WTC11 (cell line): ENCODE data around the gene CS. TPM values are rescaled to one million over a fixed set of nuclear protein-coding genes. Genes with fewer than 3 reads are reported as not detected.
"Not testable (repeated sequence)": the region's sequence is repeated elsewhere in the genome, so short reads cannot be mapped to it uniquely, and the experiment has no call there.

Experiments used
- ATAC-seq: fragments of 200-7000 bp; cut with Tn5 transposase; 2 replicates; pipeline ENCODE4 v1.10.0; 2021; ENCODE audit warnings: mild to moderate bottlenecking, moderate library complexity
- CTCF ChIA-PET: fragments of 300-600 bp; sonication (Branson Sonifier 250); formaldehyde crosslinking; loops from one replicate; lab custom pipeline; 2021; ENCODE audit warnings: antibody characterized with exemption; lab: Charles Lee
- POLR2A ChIA-PET: fragments of 350-600 bp; sonication (Branson Sonifier 250); formaldehyde crosslinking; loops from one replicate; lab custom pipeline; 2021; ENCODE audit warnings: antibody characterized with exemption; lab: Charles Lee
- DNase-seq: peaks from one replicate; pipeline ENCODE4 v3.0.0; 2021; ENCODE audit warnings: low spot score
- H3K27ac Mint-ChIP-seq: 2 replicates; pipeline ENCODE4 v1.8.0; 2021; ENCODE audit warnings: mixed read lengths
- H3K27me3 Mint-ChIP-seq: 2 replicates; pipeline ENCODE4 v1.8.0; 2021; ENCODE audit warnings: low read depth, mild to moderate bottlenecking, moderate library complexity, mixed read lengths
- H3K36me3 Mint-ChIP-seq: 2 replicates; pipeline ENCODE4 v1.8.0; 2021; ENCODE audit warnings: mixed read lengths
- H3K4me1 Mint-ChIP-seq: 2 replicates; pipeline ENCODE4 v1.8.0; 2022; ENCODE audit warnings: mixed read lengths
- H3K4me3 Mint-ChIP-seq: 2 replicates; pipeline ENCODE4 v1.8.0; 2021; ENCODE audit warnings: mild to moderate bottlenecking, moderate library complexity, mixed read lengths
- H3K9me3 Mint-ChIP-seq: 2 replicates; pipeline ENCODE4 v1.8.0; 2021; ENCODE audit warnings: mixed read lengths
- CREB1 ChIP-seq: sonication (generic); formaldehyde crosslinking; IDR thresholded peaks from 2 replicates; pipeline ENCODE4 v1.8.0; 2023; ENCODE audit warnings: mild to moderate bottlenecking, missing genetic modification reagents
- GRHL2 ChIP-seq: fragments of 250-450 bp; sonication (Bioruptor Pico); IDR thresholded peaks from 2 replicates; pipeline ENCODE4 v1.8.0; 2022; ENCODE audit warnings: mild to moderate bottlenecking, moderate library complexity; ENCODE audit not compliant: insufficient replicate concordance, severe bottlenecking
- GTF2I ChIP-seq: fragments of 250-450 bp; sonication (Bioruptor Pico); conservative IDR thresholded peaks from 2 replicates; pipeline ENCODE4 v1.4.0; 2021; ENCODE audit warnings: mild to moderate bottlenecking
- KAT7 ChIP-seq: sonication (generic); formaldehyde crosslinking; IDR thresholded peaks from 2 replicates; pipeline ENCODE4 v1.8.1; 2023; ENCODE audit warnings: missing genetic modification reagents, mild to moderate bottlenecking, borderline replicate concordance
- MXD4 ChIP-seq: fragments of 250-450 bp; sonication (Bioruptor Pico); IDR thresholded peaks from 2 replicates; pipeline ENCODE4 v1.8.0; 2021; ENCODE audit warnings: mild to moderate bottlenecking, moderate library complexity, borderline replicate concordance
- MYBL2 ChIP-seq: sonication (generic); formaldehyde crosslinking; IDR thresholded peaks from 2 replicates; pipeline ENCODE4 v1.8.1; 2023; ENCODE audit warnings: mild to moderate bottlenecking, moderate library complexity, missing genetic modification reagents
- NR3C1 ChIP-seq: sonication (generic); formaldehyde crosslinking; conservative IDR thresholded peaks from 2 replicates; pipeline ENCODE4 v1.8.1; 2023; ENCODE audit warnings: low read depth, mild to moderate bottlenecking, missing genetic modification reagents
- SP1 ChIP-seq: sonication (generic); formaldehyde crosslinking; conservative IDR thresholded peaks from 2 replicates; pipeline ENCODE4 v1.8.1; 2022; ENCODE audit warnings: missing genetic modification reagents
- TEAD1 ChIP-seq: sonication (generic); formaldehyde crosslinking; IDR thresholded peaks from 2 replicates; pipeline ENCODE4 v1.8.0; 2022; ENCODE audit warnings: mild to moderate bottlenecking, missing genetic modification reagents
- ZBTB21 ChIP-seq: sonication (generic); formaldehyde crosslinking; IDR thresholded peaks from 2 replicates; pipeline ENCODE4 v1.8.1; 2023; ENCODE audit warnings: mild to moderate bottlenecking, missing genetic modification reagents, borderline replicate concordance
- ZNF232 ChIP-seq: sonication (generic); formaldehyde crosslinking; IDR thresholded peaks from 2 replicates; pipeline ENCODE4 v1.8.0; 2022; ENCODE audit warnings: mild to moderate bottlenecking, missing genetic modification reagents
- ZNF263 ChIP-seq: sonication (generic); formaldehyde crosslinking; IDR thresholded peaks from 2 replicates; pipeline ENCODE4 v1.8.1; 2022; ENCODE audit warnings: low read depth, mild to moderate bottlenecking, moderate library complexity, missing genetic modification reagents
- total RNA-seq: library from RNA; stranded (reverse); gene quantifications from 3 replicates; pipeline ENCODE4 v1.2.3, GENCODE V29; 2021
- TF ChIP-seq, protein P1 (sequence below): fragments of 200-600 bp; IDR thresholded peaks from 2 replicates; pipeline ENCODE4 v1.8.0; 2022; ENCODE audit warnings: antibody characterized with exemption
- TF ChIP-seq, protein P2 (sequence below): fragments of 250-450 bp; sonication (Bioruptor Pico); IDR thresholded peaks from 2 replicates; pipeline ENCODE4 v1.9.0; 2021; ENCODE audit warnings: mild to moderate bottlenecking, borderline replicate concordance
- TF ChIP-seq, protein P3 (sequence below): fragments of 250-450 bp; sonication (Bioruptor Pico); IDR thresholded peaks from 2 replicates; pipeline ENCODE4 v1.9.0; 2021; ENCODE audit warnings: mild to moderate bottlenecking
- TF ChIP-seq, protein P4 (sequence below): fragments of 250-450 bp; sonication (Bioruptor Pico); conservative IDR thresholded peaks from 2 replicates; pipeline ENCODE4 v1.9.0; 2021; ENCODE audit warnings: mild to moderate bottlenecking
- TF ChIP-seq, protein P5 (sequence below): sonication (generic); formaldehyde crosslinking; IDR thresholded peaks from 2 replicates; pipeline ENCODE4 v1.8.0; 2022; ENCODE audit warnings: mild to moderate bottlenecking, missing genetic modification reagents

CS gene
- total RNA-seq, 1 experiment from 2014 or later, result 275 TPM

DNA sequence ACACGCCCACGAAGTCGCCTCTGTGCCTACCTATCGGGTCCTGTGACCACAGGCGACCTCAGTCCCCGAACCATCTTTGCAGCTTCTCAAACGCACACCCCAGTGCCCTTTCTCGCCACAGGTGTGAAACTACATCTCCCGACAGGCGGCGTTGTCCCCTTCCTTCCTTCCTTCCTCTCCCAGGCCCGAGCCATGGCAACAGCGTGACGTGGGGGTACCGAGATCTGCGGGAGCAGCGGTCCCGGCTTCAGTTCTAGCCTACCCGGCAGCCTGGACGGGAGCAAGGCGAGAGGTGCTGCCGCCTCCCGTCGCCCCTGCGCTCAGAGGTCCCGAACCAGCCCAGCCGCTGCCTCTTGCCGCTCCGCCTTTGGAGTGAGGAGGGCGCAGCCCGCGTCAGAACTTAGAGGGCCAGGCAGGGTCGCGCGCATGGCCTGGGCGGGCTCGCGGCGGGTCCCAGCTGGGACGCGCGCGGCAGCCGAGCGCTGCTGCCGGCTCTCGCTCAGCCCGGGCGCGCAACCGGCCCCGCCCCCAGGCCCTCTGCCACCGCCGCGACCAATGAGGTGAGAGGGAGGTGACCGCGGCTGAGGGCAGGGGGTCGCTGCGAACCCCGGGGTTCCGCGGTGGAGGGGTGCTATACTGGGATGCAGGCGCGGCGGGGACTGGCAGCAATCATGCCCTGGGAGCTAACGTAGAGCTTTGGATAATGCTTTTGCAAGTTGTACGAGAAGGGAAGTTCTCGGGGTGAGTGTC, 33.3 kb downstream of the CS start, which contains the start of gene COQ10A (continued):
- TF ChIP-seq, protein P1, sequence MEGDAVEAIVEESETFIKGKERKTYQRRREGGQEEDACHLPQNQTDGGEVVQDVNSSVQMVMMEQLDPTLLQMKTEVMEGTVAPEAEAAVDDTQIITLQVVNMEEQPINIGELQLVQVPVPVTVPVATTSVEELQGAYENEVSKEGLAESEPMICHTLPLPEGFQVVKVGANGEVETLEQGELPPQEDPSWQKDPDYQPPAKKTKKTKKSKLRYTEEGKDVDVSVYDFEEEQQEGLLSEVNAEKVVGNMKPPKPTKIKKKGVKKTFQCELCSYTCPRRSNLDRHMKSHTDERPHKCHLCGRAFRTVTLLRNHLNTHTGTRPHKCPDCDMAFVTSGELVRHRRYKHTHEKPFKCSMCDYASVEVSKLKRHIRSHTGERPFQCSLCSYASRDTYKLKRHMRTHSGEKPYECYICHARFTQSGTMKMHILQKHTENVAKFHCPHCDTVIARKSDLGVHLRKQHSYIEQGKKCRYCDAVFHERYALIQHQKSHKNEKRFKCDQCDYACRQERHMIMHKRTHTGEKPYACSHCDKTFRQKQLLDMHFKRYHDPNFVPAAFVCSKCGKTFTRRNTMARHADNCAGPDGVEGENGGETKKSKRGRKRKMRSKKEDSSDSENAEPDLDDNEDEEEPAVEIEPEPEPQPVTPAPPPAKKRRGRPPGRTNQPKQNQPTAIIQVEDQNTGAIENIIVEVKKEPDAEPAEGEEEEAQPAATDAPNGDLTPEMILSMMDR, result no peak
- TF ChIP-seq CREB1 (CRISPR knock-in tag) (peak; percentile 39; the same call in 1 of the 2 replicates), GRHL2 (CRISPR knock-in tag) (no peak), NR3C1 (CRISPR knock-in tag) (0 out of 2 replicates have a peak, but pooled peaks have one; percentile 48), ZNF232 (CRISPR knock-in tag) (0 out of 2 replicates have a peak, but pooled peaks have one; percentile 38), ZNF263 (CRISPR knock-in tag) (no peak), ZBTB21 (CRISPR knock-in tag) (0 out of 2 replicates have a peak, but pooled peaks have one; percentile 56), MYBL2 (peak; percentile 6; the same call in 1 of the 2 replicates), MXD4 (CRISPR knock-in tag) (no peak), KAT7 (CRISPR knock-in tag) (peak; percentile 87), TEAD1 (CRISPR knock-in tag) (peak; percentile 63), GTF2I (CRISPR knock-in tag) (no peak), SP1 (peak; percentile 79; the same call in 1 of the 2 replicates)
- TF ChIP-seq, protein P2, sequence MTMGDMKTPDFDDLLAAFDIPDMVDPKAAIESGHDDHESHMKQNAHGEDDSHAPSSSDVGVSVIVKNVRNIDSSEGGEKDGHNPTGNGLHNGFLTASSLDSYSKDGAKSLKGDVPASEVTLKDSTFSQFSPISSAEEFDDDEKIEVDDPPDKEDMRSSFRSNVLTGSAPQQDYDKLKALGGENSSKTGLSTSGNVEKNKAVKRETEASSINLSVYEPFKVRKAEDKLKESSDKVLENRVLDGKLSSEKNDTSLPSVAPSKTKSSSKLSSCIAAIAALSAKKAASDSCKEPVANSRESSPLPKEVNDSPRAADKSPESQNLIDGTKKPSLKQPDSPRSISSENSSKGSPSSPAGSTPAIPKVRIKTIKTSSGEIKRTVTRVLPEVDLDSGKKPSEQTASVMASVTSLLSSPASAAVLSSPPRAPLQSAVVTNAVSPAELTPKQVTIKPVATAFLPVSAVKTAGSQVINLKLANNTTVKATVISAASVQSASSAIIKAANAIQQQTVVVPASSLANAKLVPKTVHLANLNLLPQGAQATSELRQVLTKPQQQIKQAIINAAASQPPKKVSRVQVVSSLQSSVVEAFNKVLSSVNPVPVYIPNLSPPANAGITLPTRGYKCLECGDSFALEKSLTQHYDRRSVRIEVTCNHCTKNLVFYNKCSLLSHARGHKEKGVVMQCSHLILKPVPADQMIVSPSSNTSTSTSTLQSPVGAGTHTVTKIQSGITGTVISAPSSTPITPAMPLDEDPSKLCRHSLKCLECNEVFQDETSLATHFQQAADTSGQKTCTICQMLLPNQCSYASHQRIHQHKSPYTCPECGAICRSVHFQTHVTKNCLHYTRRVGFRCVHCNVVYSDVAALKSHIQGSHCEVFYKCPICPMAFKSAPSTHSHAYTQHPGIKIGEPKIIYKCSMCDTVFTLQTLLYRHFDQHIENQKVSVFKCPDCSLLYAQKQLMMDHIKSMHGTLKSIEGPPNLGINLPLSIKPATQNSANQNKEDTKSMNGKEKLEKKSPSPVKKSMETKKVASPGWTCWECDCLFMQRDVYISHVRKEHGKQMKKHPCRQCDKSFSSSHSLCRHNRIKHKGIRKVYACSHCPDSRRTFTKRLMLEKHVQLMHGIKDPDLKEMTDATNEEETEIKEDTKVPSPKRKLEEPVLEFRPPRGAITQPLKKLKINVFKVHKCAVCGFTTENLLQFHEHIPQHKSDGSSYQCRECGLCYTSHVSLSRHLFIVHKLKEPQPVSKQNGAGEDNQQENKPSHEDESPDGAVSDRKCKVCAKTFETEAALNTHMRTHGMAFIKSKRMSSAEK, result no peak
- TF ChIP-seq, protein P3, sequence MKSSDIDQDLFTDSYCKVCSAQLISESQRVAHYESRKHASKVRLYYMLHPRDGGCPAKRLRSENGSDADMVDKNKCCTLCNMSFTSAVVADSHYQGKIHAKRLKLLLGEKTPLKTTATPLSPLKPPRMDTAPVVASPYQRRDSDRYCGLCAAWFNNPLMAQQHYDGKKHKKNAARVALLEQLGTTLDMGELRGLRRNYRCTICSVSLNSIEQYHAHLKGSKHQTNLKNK, result no peak
- TF ChIP-seq, protein P4, sequence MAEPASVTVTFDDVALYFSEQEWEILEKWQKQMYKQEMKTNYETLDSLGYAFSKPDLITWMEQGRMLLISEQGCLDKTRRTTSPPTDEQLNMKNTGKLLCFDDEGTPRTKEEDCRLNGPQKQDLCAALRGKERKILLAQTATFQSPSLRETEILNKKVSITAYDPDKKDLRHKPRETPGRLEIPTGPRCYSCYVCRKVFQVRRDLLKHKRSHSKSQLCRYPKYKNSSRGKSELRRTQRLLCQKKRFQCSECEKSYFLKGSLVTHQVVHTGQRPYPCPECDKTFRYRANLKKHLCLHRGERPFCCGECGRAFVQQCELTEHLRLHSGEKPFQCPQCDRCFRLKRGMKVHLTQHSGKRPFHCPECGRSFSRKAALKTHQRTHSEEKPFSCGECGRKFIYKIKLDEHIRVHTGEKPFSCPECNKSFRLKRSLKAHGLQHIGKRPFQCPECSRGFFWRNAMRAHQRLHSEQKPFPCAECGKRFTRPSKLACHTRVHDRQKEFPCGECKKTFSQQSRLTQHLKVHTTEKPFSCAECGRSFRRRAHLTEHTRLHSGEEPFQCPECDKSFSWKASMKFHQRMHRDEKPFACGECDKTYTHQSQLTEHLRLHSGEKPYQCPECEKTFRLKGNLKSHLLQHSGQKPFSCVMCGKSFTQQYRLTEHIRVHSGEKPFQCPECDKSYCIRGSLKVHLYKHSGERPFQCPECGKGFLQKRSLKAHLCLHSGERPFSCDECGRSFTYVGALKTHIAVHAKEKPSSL, result no peak

DNA sequence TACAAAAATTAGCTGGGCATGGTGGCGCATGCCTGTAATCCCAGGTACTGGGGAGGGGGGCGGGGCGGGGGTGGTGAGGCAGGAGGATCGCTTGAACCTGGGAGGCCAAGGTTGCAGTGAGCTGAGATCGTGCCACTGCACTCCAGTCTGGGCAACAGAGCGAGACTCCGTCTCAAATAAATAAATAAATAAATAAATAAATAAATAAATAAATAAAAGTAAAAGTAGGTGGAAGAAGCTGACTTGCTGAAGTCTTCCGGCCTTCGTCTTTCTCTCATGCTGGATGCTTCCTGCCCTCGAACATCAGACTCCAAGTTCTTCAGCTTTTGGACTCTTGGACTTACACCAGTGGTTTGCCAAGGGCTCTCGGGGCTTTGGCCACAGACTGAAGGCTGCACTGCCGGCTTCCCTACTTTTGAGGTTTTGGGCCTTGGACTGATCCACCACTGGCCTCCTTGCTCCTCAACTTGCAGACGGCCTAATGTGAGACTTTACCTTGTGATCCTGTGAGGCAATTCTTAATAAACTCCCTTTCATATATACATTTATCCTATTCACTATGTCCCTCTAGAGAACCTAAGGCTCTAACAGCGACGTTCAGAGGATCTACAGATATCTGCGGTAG, 34.0 kb downstream of the CS start:
- TF ChIP-seq, protein P5, sequence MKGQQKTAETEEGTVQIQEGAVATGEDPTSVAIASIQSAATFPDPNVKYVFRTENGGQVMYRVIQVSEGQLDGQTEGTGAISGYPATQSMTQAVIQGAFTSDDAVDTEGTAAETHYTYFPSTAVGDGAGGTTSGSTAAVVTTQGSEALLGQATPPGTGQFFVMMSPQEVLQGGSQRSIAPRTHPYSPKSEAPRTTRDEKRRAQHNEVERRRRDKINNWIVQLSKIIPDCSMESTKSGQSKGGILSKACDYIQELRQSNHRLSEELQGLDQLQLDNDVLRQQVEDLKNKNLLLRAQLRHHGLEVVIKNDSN (CRISPR knock-in tag), result 0 out of 2 replicates have a peak, but pooled peaks have one; percentile 29
- ChIA-PET POLR2A (interaction anchor here (0.5 to 2.4 kb wide), 9 partner anchors 8 to 502 kb away, joined by 3 to 13 read pairs (median 4); partner anchors contain the start of genes ANKRD52, CNPY2, RNF41 and SMARCC2), CTCF (interaction anchor here (0.6 to 3.9 kb wide), 31 partner anchors 8 to 519 kb away, joined by 3 to 66 read pairs (median 4); partner anchors contain the start of genes ANKRD52, CNPY2, ESYT1 and GLS2)
- not testable (repeated sequence) for H3K9me3 Mint-ChIP-seq, H3K27me3 Mint-ChIP-seq, DNase-seq, ATAC-seq
- Mint-ChIP-seq H3K4me1 (peaks cover 14% of the 10 kb centered on the region), H3K36me3 (peaks cover 18% of the 10 kb centered on the region), H3K4me3 (peak overlapping the region; percentile 84), H3K27ac (peak overlapping the region; percentile 97)

DNA sequence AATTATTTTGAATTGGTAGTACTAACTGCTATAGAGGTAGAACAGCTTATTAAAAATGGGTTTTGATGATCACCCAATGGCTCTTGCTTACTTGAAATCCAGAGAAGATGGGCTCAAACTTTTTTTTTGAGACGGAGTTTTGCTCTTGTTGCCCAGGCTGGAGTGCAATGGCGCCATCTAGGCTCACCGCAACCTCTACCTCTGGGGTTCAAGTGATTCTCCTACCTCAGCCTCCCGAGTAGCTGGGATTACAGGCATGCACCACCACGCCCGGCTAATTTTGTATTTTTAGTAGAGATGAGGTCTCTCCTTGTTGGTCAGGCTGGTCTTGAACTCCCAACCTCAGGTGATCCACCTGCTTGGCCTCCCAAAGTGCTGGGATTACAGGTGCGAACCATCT, 37.2 kb downstream of the CS start:
- peaks cover 16% of the 10 kb centered on the region for H3K4me1 Mint-ChIP-seq
- ChIA-PET CTCF (interaction anchor here (0.6 to 1.4 kb wide), 2 partner anchors 41 to 322 kb away, joined by 5 read pairs; partner anchors contain the start of gene RNF41), POLR2A (interaction anchor here (0.7 kb wide), 1 partner anchor 751 kb away, joined by 3 read pairs; no protein-coding TSS in a partner anchor)
- not testable (repeated sequence) for H3K36me3 Mint-ChIP-seq, H3K27me3 Mint-ChIP-seq, H3K27ac Mint-ChIP-seq, DNase-seq, H3K4me3 Mint-ChIP-seq, ATAC-seq, H3K9me3 Mint-ChIP-seq
